ENCODE measurements around the gene DAAM2.

Gene DAAM2

DNA sequence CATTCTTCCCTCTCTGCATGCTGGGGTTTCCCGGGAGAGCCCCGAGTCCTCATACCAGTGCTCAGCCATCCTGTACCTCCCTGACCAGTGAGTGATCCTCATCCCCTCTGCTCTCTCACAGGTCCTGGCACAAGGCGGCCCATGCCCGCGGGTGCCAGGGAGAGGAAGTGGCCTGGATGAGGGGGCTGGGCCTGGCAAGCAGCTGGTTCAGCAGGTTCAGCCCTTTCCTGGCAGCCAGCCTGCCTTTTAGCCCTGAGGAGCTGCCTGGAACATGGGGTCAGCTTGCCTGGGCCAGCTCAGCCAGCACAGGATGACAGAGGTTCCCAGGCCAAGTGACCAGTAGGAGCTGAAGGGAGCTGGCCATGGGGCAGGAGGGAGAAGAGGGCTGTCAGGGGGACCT is 131.2 kb downstream of the DAAM2 start:
- DNase-seq (ENCODE audit: extremely low spot score, insufficient read length, low read depth): no peak
- FAIRE-seq: no peak

DNA sequence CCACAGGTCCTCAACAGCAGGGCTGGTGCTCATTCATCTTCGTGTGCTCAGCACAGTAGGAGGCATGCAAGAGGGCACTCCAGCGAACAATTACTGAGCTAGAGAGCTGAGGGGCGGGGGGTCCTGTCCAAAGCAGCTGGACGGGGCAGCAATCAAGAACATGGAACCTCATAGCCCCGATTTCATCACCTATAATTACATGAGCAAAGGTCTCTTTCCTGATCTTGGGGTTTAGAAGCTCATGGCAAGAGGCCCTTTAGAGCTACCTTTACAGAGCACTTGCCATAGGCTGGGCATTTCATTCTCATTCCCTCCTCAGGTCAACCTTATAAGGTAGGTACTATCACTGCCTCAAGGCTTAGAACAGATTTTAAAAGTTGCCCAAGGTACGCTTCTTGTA is 131.7 kb downstream of the DAAM2 start:
- DNase-seq (ENCODE audit: extremely low spot score, insufficient read length, low read depth): no peak
- FAIRE-seq: no peak

GRCh38 chr6:39924283-39924682 is 132.1 kb downstream of the DAAM2 start:
- no peak for FAIRE-seq
- no peak for DNase-seq (ENCODE audit: extremely low spot score, insufficient read length, low read depth)

GRCh38 chr6:39925191-39925930 is 133.2 kb downstream of the DAAM2 start:
- no peak for DNase-seq (ENCODE audit: extremely low spot score, insufficient read length, low read depth)
- no peak for FAIRE-seq

DNA sequence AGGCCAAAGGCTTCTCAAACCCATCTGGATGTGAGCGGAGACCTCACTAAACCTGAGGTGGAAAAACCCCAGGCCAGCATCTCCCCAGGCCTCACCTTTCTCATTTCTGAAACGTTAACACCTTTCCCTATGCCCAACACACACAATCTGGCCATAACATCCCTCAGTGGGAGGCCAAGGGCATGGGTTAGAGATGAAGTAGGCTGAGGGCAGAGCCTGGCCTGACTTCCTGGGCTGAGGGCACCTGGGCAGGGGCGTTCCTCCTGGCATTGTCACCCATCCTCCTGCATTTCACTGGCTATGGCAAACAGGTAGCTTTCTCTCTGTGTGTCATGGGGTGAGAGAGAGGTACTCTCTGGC is 133.7 kb downstream of the DAAM2 start:
- DNase-seq (ENCODE audit: extremely low spot score, insufficient read length, low read depth): no peak
- FAIRE-seq: no peak

GRCh38 chr6:39926668-39927067 is 134.5 kb downstream of the DAAM2 start:
- FAIRE-seq (no peak), DNase-seq (ENCODE audit: extremely low spot score, insufficient read length, low read depth) (no peak)

GRCh38 chr6:39927159-39927558 is 135.0 kb downstream of the DAAM2 start:
- FAIRE-seq (no peak), DNase-seq (ENCODE audit: extremely low spot score, insufficient read length, low read depth) (no peak)

GRCh38 chr6:39929039-39929732 is 137.0 kb downstream of the DAAM2 start:
- no peak for FAIRE-seq
- DNase-seq (ENCODE audit: extremely low spot score, insufficient read length, low read depth): no peak

- no peak for DNase-seq (ENCODE audit: extremely low spot score, insufficient read length, low read depth)
- no peak for FAIRE-seq
Measured at GRCh38 chr6:39929733-39930461, 137.7 kb downstream of the DAAM2 start.

GRCh38 chr6:39930540-39930939 is 138.4 kb downstream of the DAAM2 start:
- FAIRE-seq (no peak), DNase-seq (ENCODE audit: extremely low spot score, insufficient read length, low read depth) (no peak)

- FAIRE-seq: no peak
Measured at GRCh38 chr6:39931607-39932006, 139.4 kb downstream of the DAAM2 start.

GRCh38 chr6:39932386-39932910 is 140.3 kb downstream of the DAAM2 start:
- FAIRE-seq: no peak
- no peak for DNase-seq (ENCODE audit: extremely low spot score, insufficient read length, low read depth)

More at GRCh38 chr6:39931607-39932006, 139.4 kb downstream of the DAAM2 start:
- DNase-seq (ENCODE audit: extremely low spot score, insufficient read length, low read depth): no peak

DNA sequence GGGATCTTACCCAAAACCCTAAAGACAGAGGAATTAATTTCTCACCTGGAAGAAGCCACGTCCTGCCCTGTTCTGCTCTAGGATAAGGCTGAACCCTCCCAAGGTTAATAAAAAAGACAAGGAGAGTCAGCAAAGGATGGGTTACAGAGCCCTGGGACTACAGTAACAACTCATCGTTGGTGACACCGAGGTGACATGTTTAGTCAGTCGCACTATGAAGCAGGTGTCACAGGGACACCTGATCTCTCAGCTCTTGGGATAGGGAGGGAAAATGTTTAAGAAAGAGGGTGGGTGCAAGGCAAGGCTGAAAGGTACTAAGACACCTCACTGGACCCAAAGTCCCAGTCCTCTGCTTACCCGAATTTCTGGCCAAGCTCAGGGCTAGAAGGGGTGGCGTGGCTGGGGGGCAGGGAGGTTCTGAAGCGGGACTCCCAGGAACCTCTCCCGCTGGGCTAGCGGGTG is 141.5 kb downstream of the DAAM2 start:
- FAIRE-seq (no peak), DNase-seq (ENCODE audit: extremely low spot score, insufficient read length, low read depth) (no peak)

- DNase-seq (ENCODE audit: extremely low spot score, insufficient read length, low read depth) (no peak), FAIRE-seq (no peak)
Measured at GRCh38 chr6:39934131-39934757, 142.1 kb downstream of the DAAM2 start, which contains the start of gene MOCS1. MOCS1 (minus strand) TSS chr6:39934462; CDS start chr6:39934417, 45 bp downstream.

GRCh38 chr6:39935241-39935640 is 143.1 kb downstream of the DAAM2 start:
- DNase-seq (ENCODE audit: extremely low spot score, insufficient read length, low read depth) (no peak), FAIRE-seq (no peak)

GRCh38 chr6:39936857-39937256 is 144.7 kb downstream of the DAAM2 start:
- no peak for DNase-seq (ENCODE audit: extremely low spot score, insufficient read length, low read depth)
- no peak for FAIRE-seq

- no peak for DNase-seq (ENCODE audit: extremely low spot score, insufficient read length, low read depth)
- no peak for FAIRE-seq
Measured at GRCh38 chr6:39937686-39938333, 145.6 kb downstream of the DAAM2 start.

DNA sequence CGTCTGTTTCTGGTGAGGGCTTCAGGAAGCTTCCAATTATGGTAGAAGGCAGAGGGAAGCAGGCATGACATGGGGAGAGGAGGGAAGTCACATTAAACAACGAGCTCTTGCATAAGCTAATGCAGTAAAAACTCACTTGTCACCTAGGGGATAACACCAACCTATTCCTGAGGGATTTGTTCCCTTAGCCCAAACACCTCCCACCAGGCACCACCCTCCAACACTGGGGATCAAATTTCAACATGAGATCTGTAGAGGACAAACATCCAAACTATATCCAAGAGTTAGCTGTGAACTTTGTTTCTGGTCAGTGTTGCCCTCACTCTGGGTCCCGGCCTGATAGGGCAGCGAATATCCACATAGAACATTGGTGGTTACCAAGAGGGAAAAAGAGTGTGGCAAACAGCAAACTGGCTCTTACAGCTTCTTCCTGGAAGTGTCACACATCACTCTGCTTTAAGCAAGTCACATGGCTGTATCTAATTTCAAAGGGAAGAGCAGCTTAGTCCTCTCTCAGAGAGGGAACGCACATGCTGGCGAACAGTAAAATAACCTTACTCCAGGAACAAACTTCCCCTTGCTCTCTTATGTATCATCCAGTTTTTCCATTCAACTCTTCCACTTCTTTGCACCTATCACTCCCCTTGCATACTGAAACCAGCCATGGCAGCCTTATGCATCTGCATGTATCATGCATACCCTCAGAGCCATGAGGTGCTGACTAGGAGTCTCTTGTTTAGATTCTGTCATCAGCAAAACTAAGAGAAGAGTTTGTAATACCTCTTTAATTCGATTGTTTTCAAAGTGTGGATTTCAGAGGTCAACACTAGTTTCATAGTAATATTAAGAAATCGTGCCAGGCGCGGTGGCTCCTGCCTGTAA is 146.8 kb downstream of the DAAM2 start:
- DNase-seq (ENCODE audit: extremely low spot score, insufficient read length, low read depth): no peak
- FAIRE-seq: no peak

- DNase-seq (ENCODE audit: extremely low spot score, insufficient read length, low read depth) (no peak), FAIRE-seq (no peak)
Measured at GRCh38 chr6:39941138-39941537, 149.0 kb downstream of the DAAM2 start.
